COLO668 (cell line): ENCODE data around the gene ECHDC1.

Experiments used
- DNase-seq: peaks from one replicate; lab custom pipeline; 2025; ENCODE audit not compliant: unreplicated experiment; lab: John Stamatoyannopoulos, UW

The ECHDC1 gene

DNA sequence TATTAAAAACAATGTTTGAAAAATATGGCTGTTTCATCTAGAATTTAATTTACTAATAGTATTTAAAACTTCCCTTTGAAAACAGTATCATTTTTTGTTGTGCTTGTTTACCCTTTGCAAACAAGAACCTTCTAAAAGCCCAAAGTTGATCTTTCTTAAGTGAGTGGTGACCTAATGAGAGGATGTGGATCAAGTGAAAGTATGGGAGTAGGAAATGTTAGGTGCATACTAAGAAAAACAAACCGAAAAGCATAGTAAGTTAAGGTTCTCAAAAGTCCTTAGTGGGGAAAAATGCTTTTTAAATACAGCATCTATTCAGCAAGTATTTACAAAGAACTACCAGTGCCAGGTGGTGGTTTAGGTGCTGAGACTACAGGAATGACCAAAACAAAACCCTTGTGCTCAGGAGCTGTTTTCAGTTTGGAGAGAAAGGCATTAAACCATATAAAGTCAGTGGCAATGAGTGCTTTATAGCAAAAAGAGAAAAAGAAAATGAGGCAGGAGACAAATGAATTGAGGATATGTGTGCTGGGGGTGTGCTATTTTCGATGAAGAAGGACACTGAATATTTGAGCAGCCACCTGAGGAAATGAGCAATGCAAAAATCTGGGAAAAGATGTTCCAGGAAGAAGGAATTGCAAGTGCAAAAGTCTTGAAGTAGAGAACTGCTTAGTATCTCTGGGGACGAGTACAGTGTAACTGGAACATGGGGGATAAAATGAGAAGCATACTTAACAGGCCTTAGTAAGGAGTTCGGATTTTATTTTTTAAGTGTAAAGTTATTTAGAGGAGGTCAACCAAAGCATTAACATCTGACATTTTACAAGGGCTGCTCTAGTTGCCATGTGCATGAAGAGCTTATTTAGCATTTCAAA lies 52.8 kb downstream of the ECHDC1 start:
- no peak for DNase-seq

DNA sequence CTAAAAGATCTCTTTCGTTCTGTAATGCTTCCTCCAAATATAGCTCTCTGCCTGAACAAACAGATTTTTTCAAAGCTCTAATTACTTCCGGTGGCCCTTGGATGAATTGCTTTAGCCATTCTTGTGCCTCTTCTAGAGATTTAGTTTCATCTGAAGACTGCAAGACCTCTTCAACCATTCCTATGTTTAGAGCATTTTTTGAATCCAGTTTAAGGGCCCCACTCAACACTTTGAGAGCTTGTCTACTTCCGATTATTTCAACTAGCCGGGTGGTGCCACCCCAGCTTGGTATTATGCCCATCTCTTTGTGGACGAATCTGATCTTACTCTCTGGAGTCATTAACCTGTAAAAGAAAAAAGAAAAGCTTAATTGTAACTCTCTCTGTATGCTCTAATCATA lies 53.5 kb downstream of the ECHDC1 start:
- DNase-seq: no peak

DNA sequence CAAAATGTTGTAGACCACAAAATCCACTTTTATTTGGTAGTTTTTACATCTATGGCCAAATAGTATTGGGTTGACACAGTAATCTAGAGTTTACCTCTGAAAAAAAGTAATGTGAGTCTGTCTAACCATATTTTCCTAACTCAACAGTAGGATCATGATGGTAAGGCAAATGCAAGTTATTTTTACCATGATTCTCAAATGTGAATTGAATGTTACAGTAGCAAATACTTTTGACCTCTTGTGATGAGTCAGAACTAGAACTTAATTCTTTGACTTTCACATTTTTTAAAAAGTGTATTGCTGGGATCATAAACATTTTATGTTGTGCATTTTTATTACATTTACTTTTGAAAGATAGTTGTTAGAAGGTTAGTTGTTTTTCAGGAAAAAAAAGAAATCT lies 54.7 kb downstream of the ECHDC1 start:
- no peak for DNase-seq

DNA sequence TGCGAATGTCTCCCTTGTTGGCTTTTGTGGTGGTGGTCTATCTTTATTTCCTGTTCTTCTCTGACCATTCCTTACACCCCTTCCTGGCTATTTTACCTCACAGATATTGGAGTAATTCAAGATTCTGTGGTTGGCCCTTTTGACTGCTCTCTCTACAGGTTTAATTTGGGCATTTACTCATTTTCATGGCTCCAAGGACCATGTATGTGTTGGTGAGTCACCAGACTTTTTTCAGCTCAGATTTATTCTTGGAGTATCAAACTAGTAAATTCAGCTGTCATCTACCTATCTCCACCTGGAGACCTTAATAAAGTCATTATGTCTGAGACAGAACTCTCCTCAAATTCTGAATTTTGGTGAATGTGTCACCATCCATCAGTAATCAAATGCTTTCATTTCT lies 61.2 kb downstream of the ECHDC1 start:
- DNase-seq: no peak

DNA sequence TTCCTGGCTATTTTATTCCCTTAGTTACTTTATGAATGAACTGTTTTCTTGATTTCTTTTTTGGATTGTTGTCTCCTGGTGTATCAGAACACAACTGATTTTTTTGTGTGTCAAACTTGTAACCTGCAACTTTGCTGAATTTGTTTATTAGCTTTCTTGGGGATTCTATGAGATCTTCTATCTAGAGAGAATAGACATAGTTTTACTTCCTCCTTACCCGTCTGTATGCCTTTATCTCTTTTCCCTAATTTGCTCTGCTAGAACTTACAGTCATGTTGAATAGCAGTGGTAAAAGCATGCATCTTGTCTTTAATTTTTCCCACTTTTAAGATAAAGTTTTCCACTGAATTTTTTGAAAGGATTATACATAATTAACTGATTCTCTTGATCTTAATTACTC lies 63.6 kb downstream of the ECHDC1 start:
- no peak for DNase-seq

DNA sequence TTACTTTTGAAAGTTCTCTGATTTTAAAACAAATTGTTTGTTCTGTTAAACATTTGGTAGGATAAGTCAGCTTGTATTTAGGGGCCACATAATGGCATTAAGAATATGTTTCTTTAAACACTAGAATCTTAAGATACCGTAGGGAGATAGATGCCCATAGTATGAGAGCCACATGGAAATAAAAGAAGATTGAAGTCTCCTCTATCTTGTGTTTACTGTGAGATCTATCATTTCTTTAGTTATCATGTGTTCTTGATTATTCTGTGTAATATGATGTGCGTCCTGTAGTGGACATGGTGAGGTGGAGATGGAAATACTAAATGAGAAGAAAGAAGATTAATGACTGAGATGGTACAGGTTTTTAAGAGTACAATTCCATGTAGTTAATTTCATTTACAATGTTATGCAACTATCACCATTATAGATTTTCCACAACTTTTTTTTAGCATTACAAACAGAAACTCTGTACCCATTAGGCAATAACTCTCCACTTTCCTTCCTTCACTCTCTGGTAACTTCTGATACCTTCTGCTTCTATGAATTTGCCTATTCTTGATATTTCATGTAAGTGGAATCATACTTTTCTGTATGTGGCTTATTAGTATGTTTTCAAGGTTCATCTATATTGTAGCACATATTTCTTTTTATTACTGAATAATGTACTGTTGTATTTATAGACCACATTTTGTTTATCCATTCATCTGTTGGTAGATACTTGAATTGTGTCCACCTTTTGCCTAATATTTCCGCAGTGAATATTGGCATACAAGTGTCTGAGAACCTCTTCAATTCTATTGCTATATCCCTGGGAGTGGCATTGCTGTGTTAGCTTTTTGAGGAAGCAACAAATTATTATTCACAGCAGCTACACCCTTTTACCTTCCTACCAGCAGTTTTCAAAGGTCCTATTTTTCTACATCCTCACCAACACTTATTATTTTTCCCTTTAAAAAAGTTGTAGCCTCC lies 65.2 kb downstream of the ECHDC1 start:
- DNase-seq: no peak

DNA sequence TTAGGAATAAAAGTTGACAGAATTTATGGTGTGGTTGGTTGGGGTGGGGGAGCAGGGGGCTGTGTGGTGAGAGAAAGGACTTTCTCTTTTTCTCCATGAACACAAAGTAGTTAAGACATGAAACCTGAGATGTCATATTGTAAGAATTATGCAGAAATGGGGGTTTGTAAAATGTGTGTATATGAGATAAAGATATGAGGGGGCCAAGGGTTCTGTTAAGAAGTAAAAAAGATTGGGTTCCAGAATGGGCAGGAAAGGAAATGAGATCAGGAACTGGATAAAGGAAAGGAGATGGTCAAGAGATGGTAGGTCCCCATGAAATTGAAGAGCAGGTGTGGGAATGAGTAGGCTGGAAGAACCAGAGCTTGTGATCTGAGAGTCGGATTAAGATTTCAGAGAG lies 67.1 kb downstream of the ECHDC1 start:
- no peak for DNase-seq

DNA sequence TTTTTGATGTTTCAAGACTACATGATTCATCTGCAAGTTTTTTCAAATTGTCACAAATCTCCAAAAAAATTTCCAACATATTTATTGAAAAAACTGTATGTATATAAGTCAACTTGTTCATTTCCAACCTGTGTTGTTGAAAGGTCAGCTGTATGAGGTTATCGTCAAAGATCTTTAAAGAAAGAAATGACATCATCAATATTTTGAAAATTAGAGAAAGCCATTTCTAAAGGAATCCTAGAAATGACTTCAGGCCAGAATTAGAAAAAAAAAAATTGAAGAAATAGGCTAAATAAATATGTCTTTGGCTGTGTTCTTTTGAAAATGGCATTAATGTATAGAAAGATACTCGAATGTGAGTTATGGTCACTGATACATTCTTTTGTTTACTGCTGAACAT lies 69.9 kb downstream of the ECHDC1 start:
- DNase-seq: no peak

DNA sequence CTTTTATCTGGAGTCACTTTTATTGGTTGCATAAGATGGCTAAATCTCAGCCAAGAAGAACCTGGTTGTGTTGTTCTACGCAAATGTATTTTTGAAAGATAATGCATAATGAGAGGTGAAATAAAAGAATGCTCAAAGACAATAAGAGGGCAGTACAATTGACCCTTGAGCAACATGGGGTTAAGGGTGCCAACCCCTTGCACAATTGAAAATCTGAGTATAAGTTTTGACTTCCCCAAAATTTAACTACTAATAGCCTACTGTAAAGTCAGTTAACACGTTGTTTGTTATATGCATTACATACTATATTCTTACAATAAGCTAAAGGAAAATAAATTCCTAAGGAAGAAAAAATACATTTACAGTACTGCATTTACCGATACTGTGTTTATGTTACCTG lies 70.8 kb downstream of the ECHDC1 start:
- DNase-seq: no peak

DNA sequence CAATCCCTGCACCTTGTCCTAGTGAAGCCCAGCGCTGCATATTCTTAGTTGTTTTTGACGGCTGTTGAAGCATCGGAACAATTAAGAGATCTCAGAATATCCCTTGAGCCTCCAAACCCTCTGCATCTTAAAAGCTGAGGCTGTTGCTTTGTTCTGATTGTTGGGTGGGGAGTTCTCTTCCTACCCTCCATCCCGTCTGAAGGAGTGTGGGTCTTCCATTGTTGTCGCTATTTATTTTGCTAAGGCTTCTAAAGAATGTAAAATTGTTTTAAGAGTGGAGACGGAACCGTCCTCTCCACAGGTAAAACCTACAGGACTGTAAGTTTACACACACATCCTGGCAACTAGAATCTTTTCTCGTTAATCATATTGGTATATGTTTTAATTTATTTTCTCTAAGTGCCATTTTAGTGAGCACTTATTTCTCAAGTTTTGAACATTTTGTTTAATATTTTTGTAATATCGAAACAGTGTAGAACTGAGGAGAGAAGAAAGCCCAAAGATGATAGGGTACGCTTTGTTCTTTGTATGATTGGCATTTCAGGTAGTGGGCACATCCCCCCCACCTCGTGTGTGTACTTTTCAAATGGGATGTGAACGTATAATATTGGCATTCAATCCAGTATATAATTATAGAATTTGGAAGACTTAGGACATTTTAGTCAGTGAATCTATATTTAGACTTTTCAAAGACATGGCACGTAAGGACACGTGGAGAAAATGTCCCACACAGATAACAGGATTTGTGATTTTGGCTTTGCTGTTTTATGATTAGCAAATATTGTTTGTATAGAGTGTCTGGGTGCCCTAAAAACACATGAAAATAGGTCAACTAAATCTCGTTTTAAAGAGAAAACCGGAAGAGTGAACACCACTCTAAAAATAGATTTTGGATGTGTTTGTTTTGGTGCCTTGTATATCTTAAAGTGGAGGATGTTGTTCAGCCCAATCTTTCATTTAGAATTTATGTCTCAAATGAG lies 75.5 kb downstream of the ECHDC1 start:
- DNase-seq: no peak

DNA sequence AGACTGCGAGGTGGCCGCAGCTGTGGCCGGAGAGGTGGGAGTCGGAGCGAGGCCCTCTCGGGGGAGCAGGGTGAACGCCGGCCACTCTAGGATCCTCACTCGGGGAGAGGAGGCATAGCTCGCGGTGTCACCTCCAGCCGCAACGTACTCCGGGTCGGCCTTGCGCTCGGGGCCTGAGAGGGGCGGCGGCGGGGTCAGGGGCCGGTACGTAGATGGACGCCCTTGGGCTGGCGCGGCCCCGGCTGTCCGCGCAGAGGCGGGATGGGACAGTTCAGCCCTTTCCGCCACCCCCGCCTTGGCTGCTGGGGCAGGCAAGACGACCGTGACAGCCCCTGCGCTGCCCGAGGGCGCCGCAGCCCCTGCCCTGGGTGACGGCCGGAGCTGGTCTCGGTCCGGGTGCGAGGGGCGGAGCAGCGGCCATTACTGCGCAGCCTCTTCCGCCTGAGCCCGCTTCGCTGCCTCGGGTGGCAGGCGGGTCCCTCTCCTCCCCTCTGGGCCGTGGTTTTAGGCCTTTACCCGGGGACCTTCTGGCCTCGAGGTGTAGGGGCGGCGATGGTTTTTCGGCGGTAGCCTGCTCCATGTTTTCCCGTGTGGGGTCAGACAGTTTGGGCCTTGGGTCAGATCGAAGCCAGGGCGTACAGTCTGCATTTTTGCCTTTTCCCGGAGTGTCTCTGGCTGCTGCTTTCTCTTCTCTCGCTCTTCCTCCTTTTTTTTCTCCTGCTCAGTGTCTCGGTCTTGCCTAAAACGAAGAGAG lies 76.3 kb downstream of the ECHDC1 start:
- peak; percentile 64 for DNase-seq

DNA sequence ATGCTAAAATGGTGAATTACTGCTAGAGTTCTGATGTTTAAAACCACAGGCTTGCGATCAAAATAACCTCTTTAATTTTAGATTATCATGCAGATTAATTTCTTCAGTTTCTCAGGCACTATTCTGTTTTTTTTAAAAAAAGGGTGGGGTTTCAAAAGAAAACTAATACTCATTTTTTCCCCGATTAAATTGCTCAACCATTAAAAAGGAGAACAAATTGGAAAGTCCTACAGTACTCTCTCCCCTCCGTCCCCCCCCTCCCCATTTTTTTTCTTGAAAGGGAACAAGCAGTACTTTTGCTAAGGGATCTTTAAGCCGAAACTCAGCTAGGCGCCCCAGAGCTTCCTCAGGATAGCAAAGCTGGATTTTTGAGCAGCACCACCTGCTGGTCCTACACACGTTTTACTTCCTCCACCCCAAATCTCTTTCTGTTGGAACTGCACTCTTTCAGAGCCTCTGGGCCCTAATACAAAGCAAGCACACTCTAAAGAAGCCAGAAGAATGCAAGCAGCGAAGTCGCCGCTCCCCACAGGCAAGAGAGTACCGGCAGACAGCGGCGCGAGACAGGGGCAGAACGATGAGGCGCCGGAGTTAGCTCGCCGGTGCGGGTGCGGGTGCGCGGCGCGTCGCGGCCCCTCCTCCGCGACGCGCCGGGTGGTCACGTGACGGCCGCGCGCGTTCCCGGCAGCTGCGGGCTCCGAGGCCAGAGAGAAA lies 77.1 kb downstream of the ECHDC1 start, which contains the start of gene RNF146:
TSS of gene RNF146 (plus strand) at position 687 of the 714 bp plus-strand sequence. CDS start 13,475 bp downstream, outside the sequence.
- peak; percentile 82 for DNase-seq

DNA sequence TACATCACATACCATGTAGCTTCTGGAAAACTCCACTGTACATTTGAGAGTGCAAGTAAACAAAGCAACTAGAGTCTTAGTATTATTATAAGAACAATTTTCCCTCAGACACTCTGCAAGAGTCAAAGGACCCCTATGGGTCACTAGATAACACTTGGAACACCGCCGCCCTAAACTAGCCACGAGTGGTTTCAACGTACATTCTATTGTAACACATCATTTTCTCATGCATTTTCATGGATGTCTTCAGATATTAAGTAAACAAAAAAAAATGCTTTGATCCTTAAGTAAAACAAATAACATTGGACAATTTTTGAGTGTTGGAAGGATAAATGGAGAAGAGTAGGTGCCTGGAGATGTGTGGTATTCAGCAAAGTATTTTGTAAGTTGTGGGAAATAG lies 79.9 kb downstream of the ECHDC1 start:
- no peak for DNase-seq

DNA sequence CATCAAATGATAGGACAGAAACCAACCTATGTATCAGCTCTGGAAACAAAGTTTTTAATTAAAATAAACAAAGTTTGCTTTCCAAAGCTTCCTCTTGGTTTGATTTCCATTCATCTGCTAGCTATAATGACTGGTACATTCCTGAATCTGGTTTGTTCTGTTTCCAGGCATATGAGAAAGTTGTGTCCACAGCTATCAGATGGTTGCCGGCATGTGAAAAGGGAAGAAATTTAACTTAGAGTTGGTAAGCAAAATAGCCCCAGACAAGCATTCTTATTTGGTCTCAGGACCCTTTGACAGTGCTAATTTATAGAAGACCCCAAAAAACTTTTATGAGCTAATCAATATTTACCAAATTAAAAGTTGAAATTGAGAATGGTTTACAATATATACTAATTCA lies 80.5 kb downstream of the ECHDC1 start:
- DNase-seq: no peak

DNA sequence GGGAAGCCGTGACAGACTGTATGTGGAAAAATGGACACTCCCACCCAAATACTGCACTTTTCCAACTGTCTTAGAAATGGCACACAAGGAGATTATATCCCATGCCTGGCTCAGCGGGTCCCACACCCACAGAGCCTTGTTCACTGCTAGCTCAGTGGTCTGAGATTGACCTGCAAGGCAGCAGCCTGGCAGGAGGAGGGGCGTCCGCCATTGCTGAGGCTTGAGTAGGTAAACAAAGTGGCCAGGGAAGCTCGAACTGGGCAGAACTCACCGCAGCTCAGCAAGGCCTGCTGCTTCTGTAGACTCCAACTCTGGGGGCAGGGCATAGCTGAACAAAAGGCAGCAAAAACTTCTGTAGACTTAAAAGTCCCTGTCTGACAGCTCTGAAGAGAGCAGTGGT lies 88.1 kb downstream of the ECHDC1 start:
- no peak for DNase-seq

DNA sequence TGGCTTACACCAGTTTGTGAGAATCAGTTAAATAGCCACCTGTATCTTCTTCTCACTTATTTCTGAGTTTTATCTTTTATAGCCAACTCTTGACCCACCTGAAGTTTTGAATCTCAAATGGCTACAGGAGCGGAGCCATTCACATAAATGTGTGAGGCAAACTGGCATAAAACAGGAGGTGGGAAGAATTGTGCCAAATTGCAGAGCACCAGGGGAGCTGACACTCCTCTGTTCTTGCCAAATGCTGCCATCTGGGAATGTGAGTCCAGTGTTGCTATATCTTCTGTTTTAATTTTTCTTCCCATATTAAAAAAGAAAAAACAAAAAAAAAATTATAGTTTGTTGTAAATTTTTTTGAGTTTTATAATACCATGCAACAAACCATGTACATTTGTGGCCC lies 93.8 kb downstream of the ECHDC1 start:
- DNase-seq: no peak

DNA sequence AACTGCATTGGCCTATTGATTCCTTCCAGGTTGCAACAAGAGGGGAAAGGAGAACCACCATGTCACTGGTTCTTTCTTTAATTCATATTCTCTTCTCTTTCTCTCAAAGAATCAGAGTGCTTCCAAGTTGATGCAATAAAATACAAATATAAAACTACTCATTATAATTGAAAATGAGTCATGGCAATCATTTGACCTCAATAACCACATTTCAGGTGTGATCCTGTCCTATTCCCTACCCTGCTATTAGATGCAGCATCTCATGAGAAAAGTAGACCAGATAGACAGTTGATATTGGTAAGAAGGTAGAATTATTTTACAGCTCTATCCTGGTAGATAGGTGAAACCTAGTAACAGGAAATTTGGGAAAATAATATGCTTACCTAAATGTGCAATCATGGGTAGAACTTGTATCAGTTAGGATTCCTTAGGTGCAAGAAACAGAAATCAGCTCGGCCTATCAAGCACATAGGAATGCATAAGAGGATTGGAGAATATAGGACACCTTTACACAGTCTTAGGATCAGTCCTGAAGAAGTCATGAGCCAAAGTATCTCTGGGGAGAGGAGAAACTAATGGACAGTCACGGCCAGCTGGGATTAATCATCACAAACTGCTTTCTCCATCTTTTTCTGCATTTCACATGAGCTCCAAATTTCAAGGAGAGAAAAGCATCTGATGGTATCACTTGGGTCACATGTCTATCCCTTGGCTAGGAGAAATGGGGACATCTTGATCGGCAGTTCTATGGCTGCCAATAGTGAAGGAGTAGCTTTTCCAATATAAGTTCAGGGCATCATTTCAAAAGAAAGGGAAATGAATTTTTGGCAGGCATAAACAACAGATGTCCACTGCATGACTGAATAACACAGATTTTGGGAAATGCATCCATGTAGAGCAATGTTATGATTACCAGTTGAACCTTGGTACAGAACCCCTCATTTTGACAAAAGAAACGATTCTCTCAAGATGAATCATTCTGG lies 96.0 kb downstream of the ECHDC1 start:
- DNase-seq: no peak

DNA sequence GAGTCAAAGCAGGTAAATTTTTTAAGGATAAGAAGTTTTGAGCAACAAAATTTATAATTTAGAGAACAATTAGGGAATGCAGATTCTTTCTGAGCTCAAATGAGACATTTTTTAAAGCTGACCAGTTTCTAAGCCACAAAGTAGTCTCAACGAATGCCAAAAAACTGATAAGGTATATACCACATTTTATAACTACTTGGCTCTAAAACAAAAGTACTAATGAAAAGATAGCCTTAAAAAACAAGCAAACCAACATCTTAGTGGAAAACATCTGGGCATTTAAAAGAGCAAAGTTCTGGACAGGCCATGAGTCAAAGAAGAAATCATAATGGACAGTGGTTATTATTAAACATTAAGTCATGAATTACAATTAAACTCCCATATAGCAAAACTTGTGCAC lies 99.9 kb downstream of the ECHDC1 start:
- no peak for DNase-seq
